GM19395 (cell line): ENCODE results near the gene BCCIP.

Experiments
- ATAC-seq: cut with Tn5 transposase; IDR thresholded peaks from one replicate; pipeline ENCODE4 v1.9.1; 2021; ENCODE audit warnings: mild to moderate bottlenecking, moderate library complexity; ENCODE audit not compliant: unreplicated experiment

The BCCIP gene

GRCh38 chr10:125883211-125883610 lies 59.9 kb downstream of the BCCIP start:
- no peak for ATAC-seq
